Measurements from ENCODE around the gene PDIA5.

Gene PDIA5

DNA sequence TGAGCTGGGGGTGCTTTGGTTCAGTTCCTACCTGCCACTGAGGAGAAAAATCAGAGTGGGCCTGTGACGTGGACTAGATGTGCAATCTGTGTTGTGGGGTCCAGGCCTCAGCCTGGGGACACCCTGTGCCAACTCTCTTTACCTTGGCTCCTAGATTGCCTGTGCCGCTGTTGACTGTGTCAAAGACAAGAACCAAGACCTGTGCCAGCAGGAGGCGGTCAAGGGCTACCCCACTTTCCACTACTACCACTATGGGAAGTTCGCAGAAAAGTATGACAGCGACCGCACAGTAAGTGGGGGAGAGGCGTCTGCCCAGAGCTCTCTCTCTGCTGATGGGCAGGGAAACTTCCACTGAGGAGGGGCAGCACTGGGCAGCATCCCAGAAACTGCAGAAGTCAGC lies 94.3 kb downstream of the PDIA5 start:
- no peak overlapping the region for H3K27ac ChIP-seq (ENCODE audit: insufficient read depth, low read depth, low read length, poor library complexity, severe bottlenecking)
- WGBS, 2 experiments = 92 to 96% methylated on average over 7 of the region's 7 CpGs
- no peak overlapping the region for H3K4me3 ChIP-seq (ENCODE audit: insufficient read depth, low read depth, low read length)
- no peaks in the 10 kb centered on the region for H3K4me1 ChIP-seq (ENCODE audit: control insufficient read depth, insufficient read depth, low read length)
- H3K27me3 ChIP-seq (ENCODE audit: control insufficient read depth, insufficient read depth, low read length, poor library complexity, severe bottlenecking) = no peaks in the 10 kb centered on the region
- no peaks in the 10 kb centered on the region for H3K9me3 ChIP-seq (ENCODE audit: control insufficient read depth, low read length)
- no peaks in the 10 kb centered on the region for H3K36me3 ChIP-seq (ENCODE audit: control insufficient read depth, insufficient read depth, low read length)

DNA sequence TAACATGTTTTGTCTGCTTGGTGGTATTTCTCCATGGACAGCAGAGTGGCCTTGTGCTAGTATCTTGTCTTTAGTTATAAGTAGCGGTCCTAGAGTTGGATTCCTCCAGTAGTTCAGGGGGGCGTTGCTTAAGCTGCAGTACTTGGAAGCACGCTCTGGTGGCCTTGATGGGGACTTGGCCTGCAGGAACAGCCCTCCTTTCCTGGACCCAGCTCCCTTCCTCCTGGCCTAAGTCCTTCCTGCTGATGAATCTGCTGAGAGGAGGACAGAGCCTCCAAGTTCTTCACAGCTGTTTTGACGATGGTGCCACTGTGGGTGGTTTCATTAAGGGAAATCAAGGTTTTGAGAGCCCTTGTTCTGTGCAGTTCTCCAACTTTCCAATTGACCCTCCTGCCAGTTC lies 96.3 kb downstream of the PDIA5 start:
- Histone ChIP-seq H3K4me1 (ENCODE audit: control insufficient read depth, insufficient read depth, low read length) (no peaks in the 10 kb centered on the region), H3K36me3 (ENCODE audit: control insufficient read depth, insufficient read depth, low read length) (no peaks in the 10 kb centered on the region)
- WGBS, 2 experiments = 94 to 95% methylated on average over 4 of the region's 4 CpGs

DNA sequence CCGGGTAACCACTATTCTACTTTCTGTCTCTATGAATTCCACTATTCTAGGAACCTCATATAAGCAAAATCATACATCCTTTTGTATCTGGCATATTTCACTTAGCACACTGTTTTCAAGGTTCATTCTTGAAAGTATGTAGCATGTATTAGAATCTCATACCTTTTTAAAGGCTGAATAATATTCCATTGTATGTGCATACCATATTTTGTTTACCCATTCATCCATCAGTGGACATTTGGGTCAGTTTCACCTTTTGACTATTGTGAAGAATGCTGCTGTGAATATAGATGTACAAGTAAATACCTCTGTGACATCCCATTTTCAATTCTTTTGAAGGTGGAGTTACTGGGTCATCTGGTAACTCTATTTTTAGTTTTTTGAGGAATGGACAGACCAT lies 98.3 kb downstream of the PDIA5 start:
- 89 to 94% methylated on average over 1 of the region's 1 CpG for WGBS, 2 experiments
- H3K9me3 ChIP-seq (ENCODE audit: control insufficient read depth, low read length) = no peaks in the 10 kb centered on the region
- no peaks in the 10 kb centered on the region for H3K27me3 ChIP-seq (ENCODE audit: control insufficient read depth, insufficient read depth, low read length, poor library complexity, severe bottlenecking)
- no peaks in the 10 kb centered on the region for H3K4me1 ChIP-seq (ENCODE audit: control insufficient read depth, insufficient read depth, low read length)
- H3K4me3 ChIP-seq (ENCODE audit: insufficient read depth, low read depth, low read length) = no peak overlapping the region
- no peak overlapping the region for H3K27ac ChIP-seq (ENCODE audit: insufficient read depth, low read depth, low read length, poor library complexity, severe bottlenecking)
- no peaks in the 10 kb centered on the region for H3K36me3 ChIP-seq (ENCODE audit: control insufficient read depth, insufficient read depth, low read length)

More for the DNA sequence above, 96.3 kb downstream of the PDIA5 start:
- no peaks in the 10 kb centered on the region for H3K9me3 ChIP-seq (ENCODE audit: control insufficient read depth, low read length)
- no peaks in the 10 kb centered on the region for H3K27me3 ChIP-seq (ENCODE audit: control insufficient read depth, insufficient read depth, low read length, poor library complexity, severe bottlenecking)
- H3K4me3 ChIP-seq (ENCODE audit: insufficient read depth, low read depth, low read length) = no peak overlapping the region
- H3K27ac ChIP-seq (ENCODE audit: insufficient read depth, low read depth, low read length, poor library complexity, severe bottlenecking) = no peak overlapping the region

DNA sequence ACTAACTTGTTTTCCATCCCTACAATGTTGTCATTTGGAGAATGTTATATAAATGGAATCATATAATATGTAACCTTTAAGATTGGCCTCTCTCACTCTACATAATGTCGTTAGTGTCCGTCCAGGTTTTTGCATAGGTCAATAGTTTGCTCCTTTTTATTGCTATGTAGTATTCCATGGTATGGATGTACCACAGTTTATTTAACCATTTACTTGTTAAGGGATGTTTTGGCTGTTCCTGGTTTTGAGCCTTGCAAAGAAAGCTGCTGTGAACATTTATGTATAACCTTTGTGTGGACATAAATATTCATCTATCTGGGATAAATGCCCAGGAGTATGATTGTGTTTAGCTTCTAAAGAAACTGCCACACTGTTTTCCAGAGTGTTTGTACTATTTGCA lies 100.9 kb downstream of the PDIA5 start:
- Histone ChIP-seq H3K36me3 (ENCODE audit: control insufficient read depth, insufficient read depth, low read length) (no peaks in the 10 kb centered on the region), H3K27me3 (ENCODE audit: control insufficient read depth, insufficient read depth, low read length, poor library complexity, severe bottlenecking) (no peaks in the 10 kb centered on the region), H3K4me1 (ENCODE audit: control insufficient read depth, insufficient read depth, low read length) (no peaks in the 10 kb centered on the region), H3K9me3 (ENCODE audit: control insufficient read depth, low read length) (no peaks in the 10 kb centered on the region), H3K27ac (ENCODE audit: insufficient read depth, low read depth, low read length, poor library complexity, severe bottlenecking) (no peak overlapping the region), H3K4me3 (ENCODE audit: insufficient read depth, low read depth, low read length) (no peak overlapping the region)
- WGBS, 2 experiments = 80 to 87% methylated on average over 2 of the region's 2 CpGs

DNA sequence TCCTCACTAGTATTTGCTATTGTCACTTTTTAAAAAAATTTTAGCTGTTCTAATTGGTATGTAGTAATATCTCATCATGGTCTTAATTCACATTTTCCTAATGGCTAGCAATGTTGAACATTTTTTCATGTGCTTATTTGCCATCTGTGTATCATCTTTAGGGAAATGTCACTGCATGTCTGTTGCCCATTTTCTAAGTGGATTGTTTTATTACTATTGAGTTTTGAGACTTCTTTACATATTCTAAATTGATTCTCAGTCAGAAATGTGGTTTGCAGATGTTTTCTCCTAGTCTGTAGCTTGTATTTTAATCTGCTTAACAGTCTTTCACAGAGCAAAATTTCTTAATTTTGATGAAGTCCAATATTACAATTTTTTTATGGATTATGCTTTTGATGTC lies 101.3 kb downstream of the PDIA5 start:
- no peak overlapping the region for H3K27ac ChIP-seq (ENCODE audit: insufficient read depth, low read depth, low read length, poor library complexity, severe bottlenecking)
- no peaks in the 10 kb centered on the region for H3K27me3 ChIP-seq (ENCODE audit: control insufficient read depth, insufficient read depth, low read length, poor library complexity, severe bottlenecking)
- H3K36me3 ChIP-seq (ENCODE audit: control insufficient read depth, insufficient read depth, low read length) = no peaks in the 10 kb centered on the region
- H3K4me3 ChIP-seq (ENCODE audit: insufficient read depth, low read depth, low read length) = no peak overlapping the region
- H3K4me1 ChIP-seq (ENCODE audit: control insufficient read depth, insufficient read depth, low read length) = no peaks in the 10 kb centered on the region
- H3K9me3 ChIP-seq (ENCODE audit: control insufficient read depth, low read length) = no peaks in the 10 kb centered on the region

DNA sequence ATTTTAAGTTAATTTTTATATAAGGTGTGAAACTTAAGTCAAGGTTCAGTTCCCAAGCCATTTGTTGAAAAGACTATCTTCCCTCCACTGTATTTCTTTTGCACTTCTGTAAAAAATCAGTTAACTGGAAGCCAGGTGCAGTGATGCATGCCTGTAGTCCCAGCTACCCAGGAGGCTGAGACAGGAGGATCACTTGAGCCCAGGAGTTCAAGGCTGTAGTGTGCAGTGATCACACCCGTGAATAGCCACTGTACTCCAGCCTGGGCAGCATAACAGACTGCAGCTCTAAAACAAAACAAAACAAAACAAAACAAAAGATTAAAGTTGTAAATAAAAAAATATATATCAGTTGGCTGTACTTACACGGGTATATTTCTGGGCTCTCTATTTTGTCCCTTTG lies 101.8 kb downstream of the PDIA5 start:
- no peaks in the 10 kb centered on the region for H3K9me3 ChIP-seq (ENCODE audit: control insufficient read depth, low read length)
- H3K4me1 ChIP-seq (ENCODE audit: control insufficient read depth, insufficient read depth, low read length) = no peaks in the 10 kb centered on the region
- no peaks in the 10 kb centered on the region for H3K27me3 ChIP-seq (ENCODE audit: control insufficient read depth, insufficient read depth, low read length, poor library complexity, severe bottlenecking)
- no peak overlapping the region for H3K4me3 ChIP-seq (ENCODE audit: insufficient read depth, low read depth, low read length)
- H3K27ac ChIP-seq (ENCODE audit: insufficient read depth, low read depth, low read length, poor library complexity, severe bottlenecking) = no peak overlapping the region
- H3K36me3 ChIP-seq (ENCODE audit: control insufficient read depth, insufficient read depth, low read length) = no peaks in the 10 kb centered on the region
- WGBS, 2 experiments = 95% methylated on average over 2 of the region's 2 CpGs

DNA sequence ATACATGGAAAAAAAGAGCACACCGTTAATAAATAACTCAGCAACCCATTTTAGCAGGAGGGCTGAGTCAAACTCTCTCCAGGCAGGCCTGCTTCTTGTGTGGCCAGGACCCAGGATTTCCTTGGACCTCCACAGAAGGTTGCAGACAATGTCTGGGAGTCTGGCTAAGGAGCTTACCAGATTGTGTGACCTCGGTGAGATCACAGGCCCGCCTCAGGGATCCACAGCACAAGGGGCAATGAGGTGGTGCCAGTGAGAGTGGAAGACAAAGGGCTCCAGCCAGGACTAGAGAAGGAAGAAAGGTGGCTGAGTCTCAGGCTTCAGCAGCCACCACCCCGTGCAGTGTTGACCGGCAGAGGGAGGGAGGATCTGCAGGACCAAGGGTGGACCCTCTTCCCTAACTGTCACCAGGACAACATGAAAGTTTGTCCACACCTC lies 102.7 kb downstream of the PDIA5 start:
- no peaks in the 10 kb centered on the region for H3K27me3 ChIP-seq (ENCODE audit: control insufficient read depth, insufficient read depth, low read length, poor library complexity, severe bottlenecking)
- H3K4me3 ChIP-seq (ENCODE audit: insufficient read depth, low read depth, low read length) = no peak overlapping the region
- H3K9me3 ChIP-seq (ENCODE audit: control insufficient read depth, low read length) = no peaks in the 10 kb centered on the region
- 36 to 51% methylated on average over 5 of the region's 5 CpGs for WGBS, 2 experiments
- H3K36me3 ChIP-seq (ENCODE audit: control insufficient read depth, insufficient read depth, low read length) = no peaks in the 10 kb centered on the region
- H3K4me1 ChIP-seq (ENCODE audit: control insufficient read depth, insufficient read depth, low read length) = no peaks in the 10 kb centered on the region
- no peak overlapping the region for H3K27ac ChIP-seq (ENCODE audit: insufficient read depth, low read depth, low read length, poor library complexity, severe bottlenecking)

DNA sequence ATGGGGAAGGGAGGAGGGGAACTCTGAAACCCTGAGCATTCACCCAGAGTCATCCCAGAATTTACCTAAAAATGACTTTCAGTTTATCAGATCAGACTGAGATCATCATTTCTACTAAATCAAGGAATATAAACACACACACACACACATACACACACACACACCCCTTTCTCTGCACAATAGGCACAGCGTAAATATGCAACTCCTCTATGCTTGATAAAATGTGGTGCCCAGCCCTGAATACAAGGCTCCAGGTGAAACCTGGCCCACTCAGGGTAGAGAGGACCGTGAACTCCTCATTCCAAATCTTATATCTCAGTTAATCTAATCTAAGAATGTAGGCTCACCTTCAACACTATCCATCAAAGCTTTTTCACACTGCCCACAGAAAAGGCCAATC lies 103.1 kb downstream of the PDIA5 start:
- H3K4me3 ChIP-seq (ENCODE audit: insufficient read depth, low read depth, low read length) = no peak overlapping the region
- no peaks in the 10 kb centered on the region for H3K9me3 ChIP-seq (ENCODE audit: control insufficient read depth, low read length)
- 62 to 74% methylated on average over 2 of the region's 2 CpGs for WGBS, 2 experiments
- H3K27me3 ChIP-seq (ENCODE audit: control insufficient read depth, insufficient read depth, low read length, poor library complexity, severe bottlenecking) = no peaks in the 10 kb centered on the region
- no peaks in the 10 kb centered on the region for H3K36me3 ChIP-seq (ENCODE audit: control insufficient read depth, insufficient read depth, low read length)
- H3K27ac ChIP-seq (ENCODE audit: insufficient read depth, low read depth, low read length, poor library complexity, severe bottlenecking) = no peak overlapping the region
- H3K4me1 ChIP-seq (ENCODE audit: control insufficient read depth, insufficient read depth, low read length) = no peaks in the 10 kb centered on the region

DNA sequence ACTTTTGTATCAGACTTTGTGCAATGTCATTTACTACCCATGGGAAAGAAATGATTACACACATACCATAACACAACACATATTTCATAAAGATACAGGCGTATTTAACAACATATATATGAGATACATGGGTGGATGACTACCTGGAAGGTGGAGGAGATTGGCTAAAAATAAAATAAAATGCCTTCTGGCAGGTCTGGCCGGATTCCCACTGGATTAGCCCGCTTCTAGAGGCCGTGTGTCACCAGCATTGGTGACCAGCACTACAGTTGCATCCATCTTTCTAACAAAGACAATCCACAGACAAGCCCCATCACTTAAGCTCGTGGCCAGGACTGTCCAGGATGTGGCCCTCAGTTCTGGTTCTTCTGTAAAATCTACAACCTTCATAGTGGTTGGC lies 114.0 kb downstream of the PDIA5 start:
- WGBS, 2 experiments = 94 to 97% methylated on average over 4 of the region's 5 CpGs
- Histone ChIP-seq H3K27ac (ENCODE audit: insufficient read depth, low read depth, low read length, poor library complexity, severe bottlenecking) (no peak overlapping the region), H3K27me3 (ENCODE audit: control insufficient read depth, insufficient read depth, low read length, poor library complexity, severe bottlenecking) (no peaks in the 10 kb centered on the region), H3K4me3 (ENCODE audit: insufficient read depth, low read depth, low read length) (no peak overlapping the region), H3K9me3 (ENCODE audit: control insufficient read depth, low read length) (no peaks in the 10 kb centered on the region), H3K36me3 (ENCODE audit: control insufficient read depth, insufficient read depth, low read length) (no peaks in the 10 kb centered on the region), H3K4me1 (ENCODE audit: control insufficient read depth, insufficient read depth, low read length) (no peaks in the 10 kb centered on the region)

DNA sequence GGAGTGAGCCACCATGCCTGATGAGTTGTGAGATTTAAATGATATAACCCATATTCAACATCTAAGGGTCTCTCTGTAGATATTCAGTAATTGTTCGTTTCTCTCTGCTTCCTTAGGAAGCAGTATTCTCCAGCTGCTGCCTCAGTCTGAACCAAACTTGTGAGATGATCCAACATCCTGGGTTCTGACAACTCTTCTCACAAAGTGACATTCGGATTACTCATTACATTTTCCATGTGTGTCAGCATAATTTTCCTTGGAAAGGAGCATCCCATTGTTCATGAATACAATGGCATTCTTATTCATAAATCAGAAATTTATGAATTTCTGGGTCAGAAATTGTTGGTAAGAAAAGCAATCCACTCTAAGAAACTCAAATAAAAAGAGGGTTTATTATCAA lies 119.9 kb downstream of the PDIA5 start:
- WGBS, 2 experiments = 94 to 95% methylated on average over 2 of the region's 2 CpGs
- Histone ChIP-seq H3K9me3 (ENCODE audit: control insufficient read depth, low read length) (no peaks in the 10 kb centered on the region), H3K27me3 (ENCODE audit: control insufficient read depth, insufficient read depth, low read length, poor library complexity, severe bottlenecking) (no peaks in the 10 kb centered on the region), H3K4me1 (ENCODE audit: control insufficient read depth, insufficient read depth, low read length) (no peaks in the 10 kb centered on the region), H3K27ac (ENCODE audit: insufficient read depth, low read depth, low read length, poor library complexity, severe bottlenecking) (no peak overlapping the region), H3K36me3 (ENCODE audit: control insufficient read depth, insufficient read depth, low read length) (no peaks in the 10 kb centered on the region), H3K4me3 (ENCODE audit: insufficient read depth, low read depth, low read length) (no peak overlapping the region)

DNA sequence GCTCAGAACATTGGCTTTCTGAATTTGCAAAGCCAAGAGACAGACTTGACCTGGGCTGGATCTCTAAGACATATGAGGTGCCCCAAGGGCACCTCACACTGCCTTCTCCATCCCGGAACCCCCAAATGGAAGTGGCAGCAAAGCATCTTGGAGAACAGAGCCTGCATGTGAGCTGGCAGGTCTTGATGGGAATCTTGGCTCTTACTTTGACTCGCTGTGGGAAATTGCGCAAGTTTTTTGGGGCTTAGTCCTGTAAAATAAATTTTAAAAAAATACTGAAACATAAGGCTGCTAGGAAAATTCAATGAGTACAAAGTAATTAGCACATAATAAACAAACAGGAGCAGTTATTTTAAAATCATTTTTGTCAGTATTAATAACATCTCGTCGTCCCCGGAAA lies 121.2 kb downstream of the PDIA5 start:
- H3K36me3 ChIP-seq (ENCODE audit: control insufficient read depth, insufficient read depth, low read length) = no peaks in the 10 kb centered on the region

More for the DNA sequence above, 121.2 kb downstream of the PDIA5 start:
- Histone ChIP-seq H3K27me3 (ENCODE audit: control insufficient read depth, insufficient read depth, low read length, poor library complexity, severe bottlenecking) (no peaks in the 10 kb centered on the region), H3K4me1 (ENCODE audit: control insufficient read depth, insufficient read depth, low read length) (no peaks in the 10 kb centered on the region), H3K9me3 (ENCODE audit: control insufficient read depth, low read length) (no peaks in the 10 kb centered on the region), H3K27ac (ENCODE audit: insufficient read depth, low read depth, low read length, poor library complexity, severe bottlenecking) (no peak overlapping the region), H3K4me3 (ENCODE audit: insufficient read depth, low read depth, low read length) (no peak overlapping the region)
- WGBS, 2 experiments = 86 to 87% methylated on average over 5 to 6 of the region's 6 CpGs
